GM03348 (cell line): ENCODE data around the gene CLIC1.
A peak's percentile ranks its signal among the peaks of the same experiment; 100 is the strongest.
"Not testable (repeated sequence)": the region's sequence is repeated elsewhere in the genome, so short reads cannot be mapped to it uniquely, and the experiment has no call there.

ENCODE experiments used
- DNase-seq: peaks from one replicate; pipeline ENCODE4 v3.0.0; 2012; ENCODE audit warnings: low spot score

CLIC1 gene

GRCh38 chr6:31722173-31722572 lies 14.2 kb downstream of the CLIC1 start:
- DNase-seq, result no peak

- DNase-seq, result no peak
Measured at GRCh38 chr6:31721351-31722020, 14.8 kb downstream of the CLIC1 start, which contains the start of gene LY6G6C. LY6G6C (minus strand) TSS chr6:31721746; CDS start chr6:31721679, 67 bp downstream.

- no peak for DNase-seq
Measured at GRCh38 chr6:31720196-31720770, 16.0 kb downstream of the CLIC1 start.

- DNase-seq, result no peak
Measured at GRCh38 chr6:31719001-31719400, 17.3 kb downstream of the CLIC1 start.

- DNase-seq, result no peak
Measured at GRCh38 chr6:31718265-31718664, 18.1 kb downstream of the CLIC1 start.

- DNase-seq, result no peak
Measured at GRCh38 chr6:31717499-31718222, 18.7 kb downstream of the CLIC1 start.

GRCh38 chr6:31715022-31715958 lies 21.0 kb downstream of the CLIC1 start, which contains the start of gene LY6G6D:
LY6G6D (plus strand) TSS chr6:31715348; CDS start chr6:31715356, 8 bp downstream.
- no peak for DNase-seq

GRCh38 chr6:31713991-31714684 lies 22.2 kb downstream of the CLIC1 start:
- no peak for DNase-seq

- DNase-seq, result no peak
Measured at GRCh38 chr6:31713465-31713864, 22.9 kb downstream of the CLIC1 start.

- no peak for DNase-seq
Measured at GRCh38 chr6:31712296-31712695, 24.0 kb downstream of the CLIC1 start.

- DNase-seq, result no peak
Measured at GRCh38 chr6:31711233-31711632, 25.1 kb downstream of the CLIC1 start.

GRCh38 chr6:31710523-31711219 lies 25.7 kb downstream of the CLIC1 start:
- DNase-seq, result no peak

GRCh38 chr6:31709157-31709556 lies 27.2 kb downstream of the CLIC1 start:
- DNase-seq, result not testable (repeated sequence)

GRCh38 chr6:31708224-31708623 lies 28.1 kb downstream of the CLIC1 start:
- DNase-seq, result no peak

- DNase-seq, result no peak
Measured at GRCh38 chr6:31707701-31708100, 28.6 kb downstream of the CLIC1 start.

GRCh38 chr6:31706599-31706998 lies 29.7 kb downstream of the CLIC1 start, which contains the start of gene LY6G6F:
LY6G6F (plus strand) TSS chr6:31706866; CDS start chr6:31706907, 41 bp downstream.
- no peak for DNase-seq

GRCh38 chr6:31705931-31706330 lies 30.4 kb downstream of the CLIC1 start:
- DNase-seq, result no peak

GRCh38 chr6:31702819-31703716 lies 33.3 kb downstream of the CLIC1 start, which contains the start of gene ABHD16A:
ABHD16A (minus strand) TSS chr6:31703324; CDS start chr6:31703281, 43 bp downstream.
- DNase-seq, result peak; percentile 99

- no peak for DNase-seq
Measured at GRCh38 chr6:31702405-31702818, 33.9 kb downstream of the CLIC1 start.
